HepG2 (cell line): ENCODE measurements around the gene P3R3URF. TPM values are rescaled to one million over a fixed set of nuclear protein-coding genes. Genes with fewer than 3 reads are reported as not detected.
A peak's percentile ranks its signal among the peaks of the same experiment; 100 is the strongest.

ENCODE experiments used
- ATAC-seq: fragments of 200-7000 bp; cut with Tn5 transposase; 3 replicates; pipeline ENCODE4 v1.9.1; 2020; ENCODE audit warnings: mild to moderate bottlenecking, moderate library complexity
- BruUV-seq: library from RNA; stranded (reverse); fragments of 400-500 nt; replicated peaks from 2 replicates; lab custom pipeline; 2021; lab: Mats Ljungman, UMichigan
- CTCF ChIA-PET: fragments of 300-600 bp; formaldehyde crosslinking; extraction: SDS; loops from one replicate; lab custom pipeline; 2021; ENCODE audit warnings: low total read pairs, inconsistent platforms, low intra/inter-chr PET ratio; lab: Yijun Ruan, JAX
- POLR2A ChIA-PET: fragments of 350-600 bp; sonication (Branson Sonifier 250); formaldehyde crosslinking; loops from one replicate; lab custom pipeline; 2020; ENCODE audit warnings: antibody characterized with exemption, inconsistent platforms; lab: Yijun Ruan, JAX
- DNase-seq: peaks from one replicate; pipeline ENCODE4 v3.0.0-alpha.2; 2015; ENCODE audit warnings: low spot score
- FAIRE-seq: peaks from 3 replicates; lab custom pipeline; 2011; peaks lifted over from hg19 to GRCh38; lab: Jason Lieb, UNC
- H2AFZ ChIP-seq: one replicate; pipeline ENCODE4 v1.6.1; 2011; ENCODE audit warnings: low read length, inconsistent platforms
- H3K27ac ChIP-seq: fragments of 300-600 bp; 3 replicates; pipeline ENCODE4 v1.8.0; 2011; ENCODE audit warnings: mixed run types, mild to moderate bottlenecking, mixed read lengths, low read length, inconsistent platforms; ENCODE audit not compliant: insufficient read depth; ENCODE audit errors: extremely low read length
- H3K27me3 ChIP-seq, 2 experiments: fragments of 200-600 bp in 1 of 2; 2 replicates in 1 of 2; 3 replicates in 1 of 2; pipeline versions ENCODE4 v1.6.0 to v1.8.0; 2011; ENCODE audit warnings: low read length in 2 of 2, mild to moderate bottlenecking in 2 of 2, moderate library complexity in 2 of 2, inconsistent platforms in 1 of 2; ENCODE audit not compliant: insufficient read depth in 2 of 2, control insufficient read depth in 1 of 2
- H3K36me3 ChIP-seq, 2 experiments: fragments of 200-600 bp in 1 of 2; replicated peaks in 1 of 2; 2 replicates in 1 of 2; 3 replicates in 1 of 2; pipeline versions ENCODE4 v1.5.1 to v1.8.0; 2011; ENCODE audit warnings: low read length in 2 of 2, inconsistent platforms in 1 of 2; ENCODE audit not compliant: insufficient read depth in 2 of 2, control insufficient read depth in 1 of 2
- H3K4me1 ChIP-seq: 2 replicates; pipeline ENCODE4 v1.5.1; 2012; ENCODE audit warnings: low read length, inconsistent platforms; ENCODE audit not compliant: insufficient read depth
- H3K4me2 ChIP-seq: 2 replicates; pipeline ENCODE4 v1.6.0; 2011; ENCODE audit warnings: low read depth, low read length, inconsistent platforms
- H3K4me3 ChIP-seq, 3 experiments: fragments of 200-600 bp in 1 of 3; sonication (generic), shearing (Covaris generic) in 1 of 3; replicated peaks in 1 of 3; 2 replicates each; pipeline ENCODE4 v1.5.1; 2011 to 2016; ENCODE audit warnings: low read length in 3 of 3, inconsistent platforms in 2 of 3, low read depth in 2 of 3, mild to moderate bottlenecking in 2 of 3, control low read depth in 1 of 3, mixed read lengths in 1 of 3; ENCODE audit not compliant: insufficient read depth in 1 of 3
- H3K79me2 ChIP-seq: one replicate; pipeline ENCODE4 v1.6.1; 2011; ENCODE audit warnings: low read length, inconsistent platforms; ENCODE audit not compliant: insufficient read depth
- H3K9ac ChIP-seq: 2 replicates; pipeline ENCODE4 v1.6.0; 2011; ENCODE audit warnings: mild to moderate bottlenecking, low read depth, low read length, inconsistent platforms; ENCODE audit not compliant: insufficient read depth
- H3K9me3 ChIP-seq: 2 replicates; pipeline ENCODE4 v1.5.1; 2012; ENCODE audit warnings: mild to moderate bottlenecking, low read length
- H4K20me1 ChIP-seq: 2 replicates; pipeline ENCODE4 v1.6.0; 2011; ENCODE audit warnings: inconsistent platforms, mild to moderate bottlenecking, low read length, moderate library complexity; ENCODE audit not compliant: insufficient read depth
- HNRNPK ChIP-seq: fragments of 200-400 bp; formaldehyde crosslinking; IDR thresholded peaks from 2 replicates; pipeline ENCODE4 v1.6.1; 2018; ENCODE audit warnings: low read length, low read depth, moderate library complexity, mild to moderate bottlenecking; ENCODE audit not compliant: poor library complexity, severe bottlenecking
- MLXIP ChIP-seq: sonication (generic); formaldehyde crosslinking; IDR thresholded peaks from 2 replicates; pipeline ENCODE4 v1.9.0; 2021; ENCODE audit warnings: missing genetic modification reagents, borderline replicate concordance
- NCOR1 ChIP-seq: fragments of 200-600 bp; sonication (generic); IDR thresholded peaks from 2 replicates; pipeline ENCODE4 v1.7.0; 2017; ENCODE audit warnings: antibody characterized with exemption, low read length, borderline replicate concordance
- RXRB ChIP-seq: IDR thresholded peaks from 2 replicates; pipeline ENCODE4 v1.6.1; 2016; ENCODE audit warnings: borderline replicate concordance, missing genetic modification reagents, missing compliant biosample characterization
- THAP9 ChIP-seq: sonication (generic); formaldehyde crosslinking; IDR thresholded peaks from 2 replicates; pipeline ENCODE4; 2020; ENCODE audit warnings: missing genetic modification reagents, mild to moderate bottlenecking, borderline replicate concordance
- ZNF317 ChIP-seq: sonication (generic); formaldehyde crosslinking; IDR thresholded peaks from 2 replicates; pipeline ENCODE4 v1.5.0; 2020; ENCODE audit warnings: mild to moderate bottlenecking, missing genetic modification reagents
- ZSCAN5A ChIP-seq: sonication (generic); formaldehyde crosslinking; IDR thresholded peaks from 2 replicates; pipeline ENCODE4 v1.8.0; 2022; ENCODE audit warnings: mild to moderate bottlenecking, missing genetic modification reagents, borderline replicate concordance
- WGBS: methylation state at CpG from one replicate; pipeline ENCODE4 v1.1.6; 2017; ENCODE audit warnings: low lambda C conversion rate; 5-methylcytosine and 5-hydroxymethylcytosine counted together
- in situ Hi-C: cut with HindIII; loops from 2 replicates; pipeline ENCODE4 v1.10.0; 2017; ENCODE audit warnings: low pct_unique_long_range_greater_than_20kb; ENCODE audit not compliant: extremely low pct_ligation_motif_present
- intact Hi-C: fragments of 100-400 bp; cut with micrococcal nuclease; formaldehyde crosslinking; loops from one replicate; pipeline ENCODE4 v1.10.0; 2022; ENCODE audit not compliant: unreplicated experiment
- polyA plus RNA-seq, 8 experiments: library from polyadenylated mRNA; depleted of rRNA in 3 of 8; stranded (reverse) in 7 of 8; unstranded in 1 of 8; fragments of >200 nt; fragmentation: Illumina TruSeq in 4 of 8; extraction: Trizol in 4 of 8; gene quantifications; 2 replicates each; pipeline versions ENCODE4 v1.2.1 to v1.2.3, GENCODE V29; 2011 to 2016; ENCODE audit warnings: low read depth in 4 of 8, missing spikeins in 1 of 8, mixed read lengths in 1 of 8; ENCODE audit not compliant: insufficient read depth in 1 of 8
- total RNA-seq, 5 experiments: library from RNA; depleted of rRNA; stranded (reverse); fragments of >200 nt; fragmentation: Illumina TruSeq; extraction: Trizol; gene quantifications; 2 replicates each; pipeline ENCODE4 v1.2.3, GENCODE V29; 2016; ENCODE audit warnings: low read depth in 1 of 5

Gene P3R3URF
- total and polyA plus RNA-seq, 2 of the 13 experiments (the other 11 are each of a cell fraction or from before 2014, with no cell fraction given): not detected

- Histone ChIP-seq H3K27ac (no peak overlapping the region), H3K79me2 (no peaks in the 10 kb centered on the region), H3K4me2 (no peak overlapping the region), H4K20me1 (no peaks in the 10 kb centered on the region), H3K9me3 (no peaks in the 10 kb centered on the region)
- in situ Hi-C loops: no loop called here
- CTCF ChIA-PET: no interaction called here
- BruUV-seq: no TSS peak
- WGBS: 55% methylated on average over 3 of the region's 3 CpGs
- FAIRE-seq: no peak
- no peak for DNase-seq
- TF ChIP-seq RXRB (CRISPR knock-in tag): no peak
- TF ChIP-seq HNRNPK: peak; percentile 66
- TF ChIP-seq, all 625 proteins: peak for 1
- H3K4me3 ChIP-seq: no peak overlapping the region
- intact Hi-C loops: no loop called here
- no peak overlapping the region for H3K9ac ChIP-seq
- no peaks in the 10 kb centered on the region for H3K36me3 ChIP-seq
- 0 out of 5 replicates have a peak, but pooled peaks cover 0 to 6% of the 10 kb centered on the region in 2 experiments for H3K27me3 ChIP-seq
- H2AFZ ChIP-seq: no peak overlapping the region
- POLR2A ChIA-PET: no interaction called here
- H3K4me1 ChIP-seq: peaks cover 8% of the 10 kb centered on the region; the same call in 1 of the 2 replicates
- ATAC-seq: no peak
Observed at GRCh38 chr1:46205141-46205540, 28.9 kb upstream of the P3R3URF start.

- Histone ChIP-seq H4K20me1 (no peaks in the 10 kb centered on the region), H3K27me3 (0 out of 5 replicates have a peak, but pooled peaks cover 0 to 6% of the 10 kb centered on the region in 2 experiments)
- DNase-seq (no peak), ATAC-seq (no peak; the same call in 2 of the 3 replicates)
- intact Hi-C loops: no loop called here
- TF ChIP-seq NCOR1 (no peak), MLXIP (CRISPR knock-in tag) (no peak), ZNF317 (CRISPR knock-in tag) (no peak), THAP9 (no peak), ZSCAN5A (CRISPR knock-in tag) (no peak)
- TF ChIP-seq, all 625 proteins: peak for 0
- Histone ChIP-seq H3K27ac (no peak overlapping the region), H3K36me3 (no peaks in the 10 kb centered on the region), H3K4me2 (0 out of 2 replicates have a peak overlapping the region, but pooled peaks have one; percentile 10), H3K9ac (no peak overlapping the region), H2AFZ (no peak overlapping the region), H3K4me3 (no peak overlapping the region), H3K4me1 (peaks cover 9% of the 10 kb centered on the region), H3K79me2 (no peaks in the 10 kb centered on the region), H3K9me3 (no peaks in the 10 kb centered on the region)
- FAIRE-seq: no peak
- in situ Hi-C loops: no loop called here
- CTCF ChIA-PET: no interaction called here
- POLR2A ChIA-PET: no interaction called here
- no TSS peak for BruUV-seq
- 66% methylated on average over 5 of the region's 5 CpGs for WGBS
Observed at GRCh38 chr1:46204406-46204742, 28.1 kb upstream of the P3R3URF start.
